GM10248 (cell line): ENCODE data around the gene PFN3.

Experiments
- CTCF ChIA-PET: fragments of 300-600 bp; sonication (Branson Sonifier 250); formaldehyde crosslinking; extraction: SDS; loops from one replicate; lab custom pipeline; 2021; ENCODE audit warnings: antibody characterized with exemption; lab: Yijun Ruan, JAX
- POLR2A ChIA-PET: fragments of 350-650 bp; sonication (Branson Sonifier 250); formaldehyde crosslinking; extraction: SDS; loops from one replicate; lab custom pipeline; 2020; ENCODE audit warnings: antibody characterized with exemption; lab: Yijun Ruan, JAX
- DNase-seq: peaks from one replicate; pipeline ENCODE4 v3.0.0; 2012; ENCODE audit errors: extremely low spot score
- TF ChIP-seq, protein P1 (sequence below): IDR thresholded peaks from 2 replicates; pipeline ENCODE4 v1.5.1; 2012; ENCODE audit warnings: mild to moderate bottlenecking, low read depth; ENCODE audit errors: extremely low read depth, missing control alignments, control extremely low read depth

The PFN3 gene, protein sequence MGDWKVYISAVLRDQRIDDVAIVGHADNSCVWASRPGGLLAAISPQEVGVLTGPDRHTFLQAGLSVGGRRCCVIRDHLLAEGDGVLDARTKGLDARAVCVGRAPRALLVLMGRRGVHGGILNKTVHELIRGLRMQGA

DNA sequence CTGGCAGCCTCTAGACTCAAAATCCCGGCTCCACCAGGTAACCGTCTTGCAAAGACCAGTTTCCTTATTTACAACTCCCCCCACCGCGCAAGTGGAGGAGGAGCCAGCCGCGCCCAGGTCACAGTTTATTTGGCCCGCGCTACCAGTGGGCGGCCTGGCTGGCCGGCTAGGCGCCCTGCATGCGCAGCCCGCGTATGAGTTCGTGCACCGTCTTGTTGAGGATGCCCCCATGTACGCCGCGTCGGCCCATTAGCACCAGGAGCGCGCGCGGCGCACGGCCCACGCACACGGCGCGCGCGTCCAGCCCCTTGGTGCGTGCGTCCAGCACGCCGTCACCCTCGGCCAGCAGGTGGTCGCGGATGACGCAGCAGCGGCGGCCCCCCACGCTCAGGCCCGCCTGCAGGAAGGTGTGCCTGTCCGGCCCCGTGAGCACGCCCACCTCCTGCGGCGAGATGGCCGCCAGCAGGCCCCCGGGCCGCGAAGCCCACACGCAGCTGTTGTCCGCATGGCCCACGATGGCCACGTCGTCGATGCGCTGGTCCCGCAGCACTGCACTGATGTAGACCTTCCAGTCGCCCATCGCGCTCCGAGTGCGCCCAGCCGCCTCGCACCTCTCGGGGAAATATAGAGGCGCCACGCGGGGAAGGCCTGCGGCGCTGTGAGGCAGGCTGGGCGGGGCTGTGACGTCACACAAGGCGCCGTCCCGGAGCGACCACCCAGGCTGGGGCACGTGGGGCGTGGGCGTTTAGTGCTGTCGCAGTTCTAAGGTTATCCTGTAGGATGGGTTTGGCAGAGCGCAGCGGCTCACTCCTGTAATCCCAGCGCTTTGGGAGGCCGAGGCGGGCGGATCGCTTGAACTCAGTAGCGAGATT, at the start of gene PFN3:
TSS of gene PFN3 (minus strand) at position 665 of the 872 bp plus-strand sequence. CDS start at position 580, 85 bp downstream.
- no peak for DNase-seq
- ChIA-PET POLR2A (no interaction called here), CTCF (interaction anchor here (1.7 to 21.8 kb wide), 5 partner anchors 10 to 91 kb away, joined by 3 to 549 read pairs (median 55); partner anchors contain the start of genes PRR7 and SLC34A1)
- TF ChIP-seq, protein P1, sequence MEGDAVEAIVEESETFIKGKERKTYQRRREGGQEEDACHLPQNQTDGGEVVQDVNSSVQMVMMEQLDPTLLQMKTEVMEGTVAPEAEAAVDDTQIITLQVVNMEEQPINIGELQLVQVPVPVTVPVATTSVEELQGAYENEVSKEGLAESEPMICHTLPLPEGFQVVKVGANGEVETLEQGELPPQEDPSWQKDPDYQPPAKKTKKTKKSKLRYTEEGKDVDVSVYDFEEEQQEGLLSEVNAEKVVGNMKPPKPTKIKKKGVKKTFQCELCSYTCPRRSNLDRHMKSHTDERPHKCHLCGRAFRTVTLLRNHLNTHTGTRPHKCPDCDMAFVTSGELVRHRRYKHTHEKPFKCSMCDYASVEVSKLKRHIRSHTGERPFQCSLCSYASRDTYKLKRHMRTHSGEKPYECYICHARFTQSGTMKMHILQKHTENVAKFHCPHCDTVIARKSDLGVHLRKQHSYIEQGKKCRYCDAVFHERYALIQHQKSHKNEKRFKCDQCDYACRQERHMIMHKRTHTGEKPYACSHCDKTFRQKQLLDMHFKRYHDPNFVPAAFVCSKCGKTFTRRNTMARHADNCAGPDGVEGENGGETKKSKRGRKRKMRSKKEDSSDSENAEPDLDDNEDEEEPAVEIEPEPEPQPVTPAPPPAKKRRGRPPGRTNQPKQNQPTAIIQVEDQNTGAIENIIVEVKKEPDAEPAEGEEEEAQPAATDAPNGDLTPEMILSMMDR, result no peak

DNA sequence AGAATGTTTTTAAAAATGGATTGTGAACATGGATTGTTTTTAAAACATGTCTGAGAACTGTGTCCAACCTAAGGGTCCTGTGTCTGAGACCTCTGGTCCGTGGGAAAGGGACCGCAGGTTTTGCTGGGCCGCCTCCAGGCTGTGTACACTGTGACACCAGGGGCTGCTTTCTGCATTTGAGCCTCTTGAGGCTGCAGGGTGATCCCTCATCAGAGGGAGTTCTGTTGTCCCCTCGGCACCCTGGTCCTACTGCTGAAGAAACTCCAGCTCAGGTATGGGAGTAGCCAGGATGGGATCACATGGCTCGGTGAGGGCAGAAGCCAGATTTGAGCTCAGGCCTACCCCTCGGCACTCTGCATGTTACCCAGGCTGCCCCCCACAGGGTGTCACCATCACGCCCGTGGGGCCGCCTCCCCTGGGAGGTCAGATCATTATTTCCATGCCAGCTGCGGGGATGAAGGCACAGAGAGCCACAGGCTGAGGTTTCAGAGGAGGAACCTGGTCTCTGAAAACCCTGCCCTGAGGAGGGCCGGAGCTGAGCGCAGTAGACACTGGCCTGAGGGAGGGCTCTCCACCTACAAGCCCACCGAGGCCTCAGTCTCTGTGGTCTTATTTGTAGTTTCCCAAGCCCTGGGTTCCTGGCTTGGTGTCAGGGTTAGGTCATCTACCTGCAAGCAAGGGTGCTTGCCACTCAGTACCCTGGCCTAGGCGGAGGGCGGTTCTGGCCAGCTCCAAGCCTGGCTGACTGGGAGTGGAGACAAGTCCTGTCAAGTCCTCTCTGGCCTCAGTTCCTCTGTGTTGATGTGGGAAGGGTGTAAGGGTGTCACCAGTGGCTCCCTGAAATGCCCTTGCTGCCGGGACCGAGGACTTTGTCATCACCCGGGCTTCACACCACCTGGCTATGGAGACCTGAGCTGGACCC, 48.9 kb upstream of the PFN3 start:
- ChIA-PET POLR2A (interaction anchor here (1.1 kb wide), 2 partner anchors 17 to 23 kb away, joined by 3 to 4 read pairs; partner anchors contain the start of gene GRK6), CTCF (interaction anchor here (0.7 to 21.0 kb wide), 9 partner anchors 5 to 140 kb away, joined by 3 to 549 read pairs (median 3); partner anchors contain the start of genes F12 and PFN3)
- DNase-seq, result no peak
- TF ChIP-seq, protein P1, result no peak

DNA sequence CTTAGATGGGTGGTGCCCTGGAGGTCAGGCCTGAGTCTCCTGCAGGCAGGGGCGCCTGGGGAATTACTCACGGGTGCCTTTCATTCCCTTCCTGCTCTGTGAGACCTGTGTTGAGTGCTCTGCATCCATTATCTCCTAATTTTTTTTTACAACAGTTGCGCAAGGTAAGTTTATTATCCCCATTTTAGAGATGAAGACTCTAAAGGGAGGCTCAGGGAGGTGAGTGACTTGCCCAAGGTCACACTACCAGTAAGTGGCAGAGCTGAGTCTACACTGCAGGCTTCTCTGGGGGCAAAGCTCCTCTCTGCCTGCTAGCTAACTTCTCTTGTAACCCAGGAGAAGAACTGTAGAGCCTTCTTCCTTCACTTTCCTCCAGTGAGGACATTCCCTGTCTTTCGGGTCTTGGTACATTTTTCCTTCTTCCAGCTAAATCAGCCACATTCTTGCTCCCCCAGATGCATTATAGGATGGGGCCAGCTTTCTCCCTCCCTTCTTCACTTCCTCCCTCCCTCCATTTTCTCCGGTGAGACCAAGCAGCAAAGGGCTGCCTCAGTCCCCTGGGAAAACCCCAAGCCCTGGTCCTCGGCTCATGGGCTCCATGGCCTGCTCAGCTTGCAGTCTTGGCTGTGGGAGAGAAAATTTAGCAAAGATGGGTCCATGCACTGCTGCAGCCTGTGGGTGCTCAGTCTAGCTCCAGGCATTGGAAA, 47.9 kb upstream of the PFN3 start:
- DNase-seq, result no peak
- ChIA-PET POLR2A (interaction anchor here (0.8 to 1.1 kb wide), 2 partner anchors 11 to 22 kb away, joined by 4 to 6 read pairs; partner anchors contain the start of gene GRK6), CTCF (interaction anchor here (0.7 to 21.0 kb wide), 12 partner anchors 6 to 335 kb away, joined by 3 to 549 read pairs (median 5); partner anchors contain the start of genes F12 and PFN3)
- TF ChIP-seq, protein P1, result no peak

DNA sequence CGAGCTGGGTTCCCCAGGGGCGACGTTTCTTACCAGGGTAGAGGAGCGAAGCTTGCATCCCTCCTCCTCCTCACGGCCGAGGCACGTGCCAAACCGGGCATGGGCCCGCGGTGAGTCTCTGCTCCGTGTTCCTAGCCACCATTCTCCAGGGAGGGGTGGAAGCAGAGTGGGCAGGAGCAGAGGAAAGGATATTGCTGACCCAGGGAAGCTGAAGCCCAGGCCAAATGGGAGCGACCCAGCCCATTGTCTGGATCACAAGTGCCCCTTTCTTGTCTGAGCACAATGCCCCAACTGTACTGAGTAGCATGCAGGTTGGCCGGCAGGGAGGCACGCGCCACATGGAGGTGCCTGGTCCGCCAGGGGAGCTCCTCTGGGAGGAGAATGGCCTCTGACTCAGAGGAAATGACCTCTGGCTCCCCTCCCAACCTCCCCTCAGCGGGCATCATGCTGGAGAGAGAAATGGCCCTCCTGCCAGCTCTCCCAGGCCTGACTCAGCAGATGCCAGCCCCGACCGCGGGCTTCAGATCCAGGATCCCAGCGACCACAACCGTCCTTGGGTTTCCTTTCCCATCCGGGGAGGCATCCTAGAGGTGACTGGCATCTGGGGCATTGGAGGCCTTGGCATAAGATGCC, 47.3 kb upstream of the PFN3 start:
- ChIA-PET CTCF (interaction anchor here (1.1 to 21.0 kb wide), 11 partner anchors 7 to 334 kb away, joined by 3 to 549 read pairs (median 5); partner anchors contain the start of genes F12 and PFN3), POLR2A (interaction anchor here (0.5 to 1.5 kb wide), 3 partner anchors 8 to 22 kb away, joined by 4 to 6 read pairs (median 5); no protein-coding TSS in a partner anchor)
- no peak for DNase-seq
- TF ChIP-seq, protein P1, result no peak

DNA sequence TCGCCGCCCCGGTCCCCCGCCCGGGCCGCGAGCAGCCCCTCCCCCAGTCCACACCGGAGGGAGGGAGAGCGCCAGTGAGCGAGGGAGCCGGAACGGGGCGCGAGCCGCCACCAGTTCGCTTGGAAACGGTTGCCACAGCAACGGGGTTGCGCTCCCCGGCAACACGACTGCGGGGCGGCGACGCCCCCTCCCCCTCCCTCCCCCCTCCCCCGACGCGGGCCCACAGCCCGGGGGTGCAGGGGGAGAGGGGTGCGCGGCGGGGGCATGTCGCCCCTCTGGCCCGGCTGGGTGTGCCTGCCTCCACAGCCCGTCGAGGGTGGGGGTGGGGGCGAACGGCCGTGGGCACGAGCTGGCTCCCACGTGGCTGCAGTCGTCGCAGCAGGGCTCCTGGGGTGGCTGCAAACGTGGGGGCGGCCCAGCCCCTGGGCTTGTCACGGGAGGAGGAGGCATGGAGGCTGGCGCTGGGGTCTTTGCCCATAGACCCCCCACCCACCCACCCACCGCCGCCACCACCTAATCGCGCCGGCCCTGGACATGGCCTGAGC, 46.7 kb upstream of the PFN3 start:
- ChIA-PET POLR2A (interaction anchor here (0.5 to 1.5 kb wide), 4 partner anchors 7 to 43 kb away, joined by 3 to 6 read pairs (median 4); no protein-coding TSS in a partner anchor), CTCF (interaction anchor here (1.1 to 21.0 kb wide), 11 partner anchors 7 to 333 kb away, joined by 3 to 549 read pairs (median 5); partner anchors contain the start of genes F12 and PFN3)
- TF ChIP-seq, protein P1, result no peak
- DNase-seq, result peak; percentile 79
